ENCODE data around the gene ARHGEF18.
A peak's percentile ranks its signal among the peaks of the same experiment; 100 is the strongest.

The ARHGEF18 gene

GRCh38 chr19:7386308-7386707 lies 37.6 kb downstream of the ARHGEF18 start:
- TF ChIP-seq CTCF (IDR thresholded peaks at IDR 0.05; ENCODE audit: extremely low read depth, missing control alignments) = no peak
- DNase-seq (ENCODE audit: low spot score) = no peak

- no peak for DNase-seq (ENCODE audit: low spot score)
- no peak for TF ChIP-seq CTCF (IDR thresholded peaks at IDR 0.05; ENCODE audit: extremely low read depth, missing control alignments)
Measured at GRCh38 chr19:7386769-7387168, 38.0 kb downstream of the ARHGEF18 start.

- TF ChIP-seq CTCF (IDR thresholded peaks at IDR 0.05; ENCODE audit: extremely low read depth, missing control alignments) = no peak
- DNase-seq (ENCODE audit: low spot score) = no peak
Measured at GRCh38 chr19:7391218-7391670, 42.5 kb downstream of the ARHGEF18 start.

GRCh38 chr19:7393459-7393858 lies 44.7 kb downstream of the ARHGEF18 start:
- no peak for DNase-seq (ENCODE audit: low spot score)
- TF ChIP-seq CTCF (IDR thresholded peaks at IDR 0.05; ENCODE audit: extremely low read depth, missing control alignments) = no peak

GRCh38 chr19:7393939-7394730 lies 45.4 kb downstream of the ARHGEF18 start:
- TF ChIP-seq CTCF (IDR thresholded peaks at IDR 0.05; ENCODE audit: extremely low read depth, missing control alignments) = no peak
- DNase-seq (ENCODE audit: low spot score) = no peak

GRCh38 chr19:7394731-7395359 lies 46.1 kb downstream of the ARHGEF18 start:
- no peak for TF ChIP-seq CTCF (IDR thresholded peaks at IDR 0.05; ENCODE audit: extremely low read depth, missing control alignments)
- peak; percentile 97 for DNase-seq (ENCODE audit: low spot score)

- no peak for DNase-seq (ENCODE audit: low spot score)
- no peak for TF ChIP-seq CTCF (IDR thresholded peaks at IDR 0.05; ENCODE audit: extremely low read depth, missing control alignments)
Measured at GRCh38 chr19:7395360-7396066, 46.8 kb downstream of the ARHGEF18 start.

Measured in GM20000 (cell line).